ENCODE results near the gene DBH.

- TF ChIP-seq POLR2AphosphoS5 (IDR thresholded peaks at IDR 0.05; ENCODE audit: low read depth, low read length) (no peak), REST (IDR thresholded peaks at IDR 0.05; ENCODE audit: insufficient read depth in 1 of 2, low read depth in 2 of 2, low read length in 2 of 2) (no peak)
Observed at GRCh38 chr9:133591985-133592384, 44.2 kb upstream of the DBH start.
